ENCODE results near the gene SBNO1. TPM values are rescaled to one million over a fixed set of nuclear protein-coding genes. Genes with fewer than 3 reads are reported as not detected.

The SBNO1 gene
- total RNA-seq, 1 experiment from 2014 or later = 68.7 TPM

DNA sequence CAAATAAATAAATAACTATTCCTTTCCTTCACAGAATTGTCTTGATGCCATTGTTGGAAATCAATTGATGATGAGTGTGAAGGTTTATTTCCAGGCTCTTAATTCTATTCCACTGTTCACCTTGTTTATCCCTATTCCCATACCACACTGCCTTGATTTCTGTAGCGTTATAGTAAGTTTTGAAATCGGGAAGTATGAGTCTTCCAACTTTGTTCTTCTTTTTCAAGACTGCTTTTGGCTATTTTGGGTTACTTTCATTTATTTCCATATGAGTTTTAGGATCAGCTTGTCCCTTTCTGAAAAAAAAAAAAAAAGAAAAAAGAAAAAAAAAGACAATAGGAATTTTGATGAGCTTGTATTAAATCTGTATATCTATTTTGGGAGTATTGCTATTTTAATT lies 83.7 kb downstream of the SBNO1 start:
- no peak overlapping the region for H3K27ac ChIP-seq (ENCODE audit: low read length)
- in situ Hi-C loops (cut with HindIII; ENCODE audit: low pct_unique_long_range_greater_than_20kb, low sequenced_read_pairs) (no loop called here), intact Hi-C loops (cut with micrococcal nuclease; ENCODE audit: unreplicated experiment) (no loop called here)
- no TSS peak for BruUV-seq (replicated peaks)
- no peak for TF ChIP-seq CTCF (IDR thresholded peaks at IDR 0.05)
- TF ChIP-seq POLR2AphosphoS5 (IDR thresholded peaks at IDR 0.05; ENCODE audit: low read depth, low read length) = no peak
- TF ChIP-seq SIN3A (IDR thresholded peaks at IDR 0.05; ENCODE audit: borderline replicate concordance, insufficient read depth, low read depth, low read length) = no peak
- TF ChIP-seq TCF7L2 (IDR thresholded peaks at IDR 0.05; ENCODE audit: low read depth, low read length) = no peak
- TF ChIP-seq, protein P1, sequence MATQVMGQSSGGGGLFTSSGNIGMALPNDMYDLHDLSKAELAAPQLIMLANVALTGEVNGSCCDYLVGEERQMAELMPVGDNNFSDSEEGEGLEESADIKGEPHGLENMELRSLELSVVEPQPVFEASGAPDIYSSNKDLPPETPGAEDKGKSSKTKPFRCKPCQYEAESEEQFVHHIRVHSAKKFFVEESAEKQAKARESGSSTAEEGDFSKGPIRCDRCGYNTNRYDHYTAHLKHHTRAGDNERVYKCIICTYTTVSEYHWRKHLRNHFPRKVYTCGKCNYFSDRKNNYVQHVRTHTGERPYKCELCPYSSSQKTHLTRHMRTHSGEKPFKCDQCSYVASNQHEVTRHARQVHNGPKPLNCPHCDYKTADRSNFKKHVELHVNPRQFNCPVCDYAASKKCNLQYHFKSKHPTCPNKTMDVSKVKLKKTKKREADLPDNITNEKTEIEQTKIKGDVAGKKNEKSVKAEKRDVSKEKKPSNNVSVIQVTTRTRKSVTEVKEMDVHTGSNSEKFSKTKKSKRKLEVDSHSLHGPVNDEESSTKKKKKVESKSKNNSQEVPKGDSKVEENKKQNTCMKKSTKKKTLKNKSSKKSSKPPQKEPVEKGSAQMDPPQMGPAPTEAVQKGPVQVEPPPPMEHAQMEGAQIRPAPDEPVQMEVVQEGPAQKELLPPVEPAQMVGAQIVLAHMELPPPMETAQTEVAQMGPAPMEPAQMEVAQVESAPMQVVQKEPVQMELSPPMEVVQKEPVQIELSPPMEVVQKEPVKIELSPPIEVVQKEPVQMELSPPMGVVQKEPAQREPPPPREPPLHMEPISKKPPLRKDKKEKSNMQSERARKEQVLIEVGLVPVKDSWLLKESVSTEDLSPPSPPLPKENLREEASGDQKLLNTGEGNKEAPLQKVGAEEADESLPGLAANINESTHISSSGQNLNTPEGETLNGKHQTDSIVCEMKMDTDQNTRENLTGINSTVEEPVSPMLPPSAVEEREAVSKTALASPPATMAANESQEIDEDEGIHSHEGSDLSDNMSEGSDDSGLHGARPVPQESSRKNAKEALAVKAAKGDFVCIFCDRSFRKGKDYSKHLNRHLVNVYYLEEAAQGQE (IDR thresholded peaks at IDR 0.05; ENCODE audit: insufficient read depth in 1 of 2, low read depth in 2 of 2, low read length in 1 of 2) = no peak
- no peaks in the 10 kb centered on the region for H3K27me3 ChIP-seq (ENCODE audit: control insufficient read depth, insufficient read depth, low read length)
- H3K4me1 ChIP-seq (ENCODE audit: control insufficient read depth, insufficient read depth, low read length) = no peaks in the 10 kb centered on the region
- no peak for DNase-seq (ENCODE audit: low read depth, low spot score)
- H3K4me3 ChIP-seq (ENCODE audit: low read depth in 2 of 2, low read length in 2 of 2) = no peak overlapping the region
- no peak for ATAC-seq
- ChIA-PET POLR2A (no interaction called here), CTCF (interaction anchor here (0.5 kb wide), 1 partner anchor 386 kb away, joined by 5 read pairs; no protein-coding TSS in a partner anchor)
- no peaks in the 10 kb centered on the region for H3K9me3 ChIP-seq (ENCODE audit: control insufficient read depth, insufficient read depth, low read depth, low read length)
- H3K36me3 ChIP-seq (ENCODE audit: control insufficient read depth, insufficient read depth, low read length) = no peaks in the 10 kb centered on the region

DNA sequence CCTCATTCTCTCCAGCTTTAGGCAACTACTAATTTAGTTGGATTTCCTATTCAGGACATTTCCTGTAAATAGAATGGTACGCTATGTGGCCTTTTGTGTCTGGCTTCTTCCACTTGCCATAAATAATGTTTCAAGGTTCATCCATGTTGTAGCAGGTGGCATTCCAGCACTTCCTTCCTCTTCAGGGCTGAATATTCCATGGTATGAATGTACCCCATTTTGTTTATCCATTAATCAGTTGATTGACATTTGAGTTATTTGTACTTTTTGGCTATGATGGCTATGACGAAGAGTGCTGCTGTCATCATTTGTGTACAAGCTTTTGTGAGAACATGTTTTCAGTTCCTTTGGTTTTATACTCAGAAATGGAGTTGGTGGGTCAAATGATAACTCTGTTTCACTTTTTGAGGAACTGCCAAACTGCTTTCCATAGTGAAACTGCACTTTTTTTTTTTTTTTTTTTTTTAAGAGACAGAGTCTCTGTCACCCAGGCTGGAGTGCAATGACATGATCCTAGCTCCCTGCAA lies 86.5 kb downstream of the SBNO1 start:
- no peak for ATAC-seq
- intact Hi-C loops (cut with micrococcal nuclease; ENCODE audit: unreplicated experiment) (no loop called here), in situ Hi-C loops (cut with HindIII; ENCODE audit: low pct_unique_long_range_greater_than_20kb, low sequenced_read_pairs) (no loop called here)
- Histone ChIP-seq H3K36me3 (ENCODE audit: control insufficient read depth, insufficient read depth, low read length) (no peaks in the 10 kb centered on the region), H3K27me3 (ENCODE audit: control insufficient read depth, insufficient read depth, low read length) (no peaks in the 10 kb centered on the region), H3K4me1 (ENCODE audit: control insufficient read depth, insufficient read depth, low read length) (no peaks in the 10 kb centered on the region), H3K9me3 (ENCODE audit: control insufficient read depth, insufficient read depth, low read depth, low read length) (no peaks in the 10 kb centered on the region), H3K27ac (ENCODE audit: low read length) (no peak overlapping the region), H3K4me3 (ENCODE audit: low read depth in 2 of 2, low read length in 2 of 2) (no peak overlapping the region)
- BruUV-seq (replicated peaks) = no TSS peak
- CTCF ChIA-PET = no interaction called here
- no peak for TF ChIP-seq CTCF (IDR thresholded peaks at IDR 0.05)
- no peak for DNase-seq (ENCODE audit: low read depth, low spot score)
- POLR2A ChIA-PET = no interaction called here

Data from Panc1 (cell line).